Nephron progenitor cell (in vitro differentiated cells): ENCODE results near the gene TEX2.

ENCODE experiments used
- DNase-seq: peaks from one replicate; pipeline ENCODE4 v3.0.0; 2021
- H3K27ac Mint-ChIP-seq: 2 replicates; pipeline ENCODE4 v1.8.0; 2021; ENCODE audit warnings: mild to moderate bottlenecking, moderate library complexity, mixed read lengths
- H3K27me3 Mint-ChIP-seq: 2 replicates; pipeline ENCODE4 v1.8.0; 2021; ENCODE audit warnings: mild to moderate bottlenecking, low read depth, mixed read lengths; ENCODE audit not compliant: poor library complexity
- H3K36me3 Mint-ChIP-seq: 2 replicates; pipeline ENCODE4 v1.8.0; 2021; ENCODE audit warnings: low read depth, mixed read lengths
- H3K4me1 Mint-ChIP-seq: 2 replicates; pipeline ENCODE4 v1.8.0; 2021; ENCODE audit warnings: mixed read lengths
- H3K4me3 Mint-ChIP-seq: 2 replicates; pipeline ENCODE4 v1.8.0; 2021; ENCODE audit warnings: mild to moderate bottlenecking, moderate library complexity, mixed read lengths
- H3K9me3 Mint-ChIP-seq: 2 replicates; pipeline ENCODE4 v1.8.0; 2021; ENCODE audit warnings: mild to moderate bottlenecking, moderate library complexity, mixed read lengths
- TF ChIP-seq, protein P1 (sequence below): fragments of 200-600 bp; sonication (generic); IDR thresholded peaks from 2 replicates; pipeline ENCODE4 v1.5.0; 2021; ENCODE audit warnings: antibody characterized with exemption

Gene TEX2

GRCh38 chr17:64297467-64298088 lies 34.5 kb upstream of the TEX2 start:
- Mint-ChIP-seq H3K4me3 (no peak overlapping the region), H3K27ac (no peak overlapping the region), H3K36me3 (no peaks in the 10 kb centered on the region), H3K27me3 (no peaks in the 10 kb centered on the region), H3K4me1 (peaks cover 21% of the 10 kb centered on the region), H3K9me3 (peaks cover 4% of the 10 kb centered on the region)
- TF ChIP-seq, protein P1, sequence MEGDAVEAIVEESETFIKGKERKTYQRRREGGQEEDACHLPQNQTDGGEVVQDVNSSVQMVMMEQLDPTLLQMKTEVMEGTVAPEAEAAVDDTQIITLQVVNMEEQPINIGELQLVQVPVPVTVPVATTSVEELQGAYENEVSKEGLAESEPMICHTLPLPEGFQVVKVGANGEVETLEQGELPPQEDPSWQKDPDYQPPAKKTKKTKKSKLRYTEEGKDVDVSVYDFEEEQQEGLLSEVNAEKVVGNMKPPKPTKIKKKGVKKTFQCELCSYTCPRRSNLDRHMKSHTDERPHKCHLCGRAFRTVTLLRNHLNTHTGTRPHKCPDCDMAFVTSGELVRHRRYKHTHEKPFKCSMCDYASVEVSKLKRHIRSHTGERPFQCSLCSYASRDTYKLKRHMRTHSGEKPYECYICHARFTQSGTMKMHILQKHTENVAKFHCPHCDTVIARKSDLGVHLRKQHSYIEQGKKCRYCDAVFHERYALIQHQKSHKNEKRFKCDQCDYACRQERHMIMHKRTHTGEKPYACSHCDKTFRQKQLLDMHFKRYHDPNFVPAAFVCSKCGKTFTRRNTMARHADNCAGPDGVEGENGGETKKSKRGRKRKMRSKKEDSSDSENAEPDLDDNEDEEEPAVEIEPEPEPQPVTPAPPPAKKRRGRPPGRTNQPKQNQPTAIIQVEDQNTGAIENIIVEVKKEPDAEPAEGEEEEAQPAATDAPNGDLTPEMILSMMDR: no peak
- no peak for DNase-seq

GRCh38 chr17:64296246-64296645 lies 33.2 kb upstream of the TEX2 start:
- H3K4me3 Mint-ChIP-seq: no peak overlapping the region
- H3K4me1 Mint-ChIP-seq: peaks cover 19% of the 10 kb centered on the region
- H3K27me3 Mint-ChIP-seq: no peaks in the 10 kb centered on the region
- TF ChIP-seq, protein P1: no peak
- H3K27ac Mint-ChIP-seq: no peak overlapping the region
- H3K36me3 Mint-ChIP-seq: peaks cover 3% of the 10 kb centered on the region
- H3K9me3 Mint-ChIP-seq: peaks cover 13% of the 10 kb centered on the region
- DNase-seq: no peak

DNA sequence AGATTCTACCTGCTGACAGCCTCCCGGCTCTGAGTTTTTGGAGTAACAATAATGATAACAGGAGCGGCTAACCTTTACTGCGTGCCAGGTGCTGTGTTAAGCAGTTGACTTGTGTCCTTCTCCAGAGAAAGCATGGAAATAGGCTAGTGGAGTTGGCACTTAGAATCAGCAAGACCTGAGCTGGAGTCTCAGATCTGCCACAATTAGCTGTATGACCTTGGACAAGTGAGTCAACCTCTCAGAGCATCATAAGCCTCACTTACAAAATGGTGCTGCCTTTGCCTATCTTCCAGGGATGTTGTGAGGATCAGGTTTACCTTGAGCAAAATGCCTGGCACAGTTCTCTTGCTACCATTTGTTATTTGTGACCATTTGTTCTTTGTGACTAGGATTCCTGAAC lies 32.1 kb upstream of the TEX2 start:
- Mint-ChIP-seq H3K27ac (no peak overlapping the region), H3K27me3 (no peaks in the 10 kb centered on the region), H3K4me1 (peaks cover 11% of the 10 kb centered on the region), H3K36me3 (peaks cover 8% of the 10 kb centered on the region), H3K9me3 (peaks cover 24% of the 10 kb centered on the region), H3K4me3 (no peak overlapping the region)
- TF ChIP-seq, protein P1: no peak
- no peak for DNase-seq

DNA sequence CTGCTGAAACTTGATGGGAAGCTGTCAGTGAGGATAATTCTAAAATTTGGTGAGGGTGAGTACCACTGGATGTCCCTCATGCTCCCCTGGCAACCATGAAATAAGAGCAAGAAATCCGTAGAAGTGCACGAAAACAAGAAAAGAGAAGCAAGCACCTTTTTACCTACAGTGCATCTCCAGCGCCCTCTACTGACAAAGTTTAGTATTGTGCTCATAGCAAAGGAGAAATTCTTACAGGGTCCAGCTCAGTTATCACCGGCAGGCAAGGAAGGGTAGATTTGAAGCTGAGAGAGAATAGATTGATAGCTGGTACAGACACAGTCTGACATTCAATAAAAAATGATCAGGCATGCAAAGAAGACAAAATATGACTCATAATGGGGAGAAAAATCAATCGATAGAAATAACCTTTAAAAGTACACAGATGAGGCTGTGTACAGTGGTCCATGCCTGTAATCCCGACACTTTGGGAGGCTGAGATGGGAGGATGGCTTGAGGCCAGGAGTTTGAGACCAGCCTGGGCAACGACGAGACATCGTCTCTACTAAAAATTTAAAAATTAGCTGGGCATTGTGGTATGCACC lies 28.3 kb upstream of the TEX2 start:
- Mint-ChIP-seq H3K4me1 (peaks cover 4% of the 10 kb centered on the region), H3K27me3 (peaks cover 3% of the 10 kb centered on the region), H3K9me3 (peaks cover 30% of the 10 kb centered on the region), H3K4me3 (no peak overlapping the region), H3K36me3 (peaks cover 8% of the 10 kb centered on the region), H3K27ac (no peak overlapping the region)
- no peak for DNase-seq
- TF ChIP-seq, protein P1: no peak

DNA sequence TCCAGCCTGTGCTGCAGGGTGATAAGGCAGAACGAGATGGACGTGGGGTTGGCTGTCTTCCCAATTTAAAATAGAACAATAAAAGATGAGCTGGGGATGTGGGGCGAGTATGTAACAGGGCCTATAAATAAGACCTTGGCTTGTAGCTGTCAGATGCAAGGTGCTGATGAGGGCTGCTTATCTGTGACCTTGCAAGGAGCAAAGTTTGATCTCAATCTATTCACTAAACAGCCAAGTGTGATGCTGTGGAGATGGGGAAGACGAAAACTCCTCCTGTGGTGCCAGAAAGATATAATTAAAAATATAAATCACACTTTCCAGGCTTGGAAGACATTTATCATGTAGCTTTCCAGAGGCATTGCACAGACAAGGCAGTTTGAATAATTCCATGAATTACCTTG lies 26.7 kb upstream of the TEX2 start:
- no peak overlapping the region for H3K27ac Mint-ChIP-seq

More for the DNA sequence above, 26.7 kb upstream of the TEX2 start:
- Mint-ChIP-seq H3K4me3 (no peak overlapping the region), H3K36me3 (peaks cover 8% of the 10 kb centered on the region), H3K4me1 (no peaks in the 10 kb centered on the region), H3K27me3 (peaks cover 3% of the 10 kb centered on the region), H3K9me3 (peaks cover 30% of the 10 kb centered on the region)
- TF ChIP-seq, protein P1: no peak
- DNase-seq: no peak
